GM18507 (cell line): ENCODE results near the gene PIK3R2.

Experiments used
- DNase-seq: peaks from one replicate; pipeline ENCODE4 v3.0.0; 2011; ENCODE audit warnings: low read depth; ENCODE audit not compliant: insufficient read length; ENCODE audit errors: extremely low spot score
- FAIRE-seq: peaks from 2 replicates; lab custom pipeline; 2011; peaks lifted over from hg19 to GRCh38; lab: Jason Lieb, UNC

PIK3R2 gene

DNA sequence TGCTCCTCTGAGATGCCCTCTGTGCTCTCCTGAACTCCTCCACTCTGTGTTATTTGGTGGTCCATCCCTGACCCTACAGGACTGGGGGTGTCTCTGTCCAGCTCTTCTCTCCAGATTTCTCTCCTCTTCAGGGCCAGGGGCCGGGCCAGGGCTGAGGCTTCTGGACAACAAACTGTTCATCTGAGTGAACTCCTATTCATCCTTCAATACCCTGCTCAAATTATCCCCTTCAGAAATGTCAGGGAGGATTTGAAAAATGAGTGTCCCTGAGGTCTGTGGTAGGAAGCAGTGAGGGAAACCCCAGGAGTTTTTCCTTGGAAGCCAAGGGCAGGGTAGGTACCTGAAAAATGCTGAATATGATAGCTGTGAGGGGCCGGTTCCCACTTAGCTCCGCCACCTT is 65.6 kb downstream of the PIK3R2 start:
- no peak for DNase-seq
- FAIRE-seq: no peak
